BLaER1 (cell line): ENCODE data around the gene EVC.
"Not testable (repeated sequence)": the region's sequence is repeated elsewhere in the genome, so short reads cannot be mapped to it uniquely, and the experiment has no call there.

ENCODE experiments used
- H3K27ac ChIP-seq: shearing (Covaris generic); formaldehyde crosslinking; 2 replicates; pipeline ENCODE4 v1.8.1; 2022
- H3K27me3 ChIP-seq: shearing (Covaris generic); formaldehyde crosslinking; 2 replicates; pipeline ENCODE4 v1.8.1; 2022
- H3K36me3 ChIP-seq: shearing (Covaris generic); formaldehyde crosslinking; 2 replicates; pipeline ENCODE4 v1.8.1; 2022
- H3K4me1 ChIP-seq: shearing (Covaris generic); formaldehyde crosslinking; 2 replicates; pipeline ENCODE4 v1.8.1; 2022
- H3K4me2 ChIP-seq: shearing (Covaris generic); formaldehyde crosslinking; 2 replicates; pipeline ENCODE4 v1.8.1; 2022
- H3K4me3 ChIP-seq: shearing (Covaris generic); formaldehyde crosslinking; 2 replicates; pipeline ENCODE4 v1.8.1; 2022
- H3K9ac ChIP-seq: shearing (Covaris generic); formaldehyde crosslinking; 2 replicates; pipeline ENCODE4 v1.8.1; 2022
- H3K9me3 ChIP-seq: shearing (Covaris generic); formaldehyde crosslinking; 2 replicates; pipeline ENCODE4 v1.8.1; 2022
- H4K20me1 ChIP-seq: shearing (Covaris generic); formaldehyde crosslinking; 2 replicates; pipeline ENCODE4 v1.8.1; 2022
- Cebpa-rat ChIP-seq: shearing (Covaris generic); IDR thresholded peaks from 2 replicates; pipeline ENCODE4 v1.8.1; 2022

Gene EVC

DNA sequence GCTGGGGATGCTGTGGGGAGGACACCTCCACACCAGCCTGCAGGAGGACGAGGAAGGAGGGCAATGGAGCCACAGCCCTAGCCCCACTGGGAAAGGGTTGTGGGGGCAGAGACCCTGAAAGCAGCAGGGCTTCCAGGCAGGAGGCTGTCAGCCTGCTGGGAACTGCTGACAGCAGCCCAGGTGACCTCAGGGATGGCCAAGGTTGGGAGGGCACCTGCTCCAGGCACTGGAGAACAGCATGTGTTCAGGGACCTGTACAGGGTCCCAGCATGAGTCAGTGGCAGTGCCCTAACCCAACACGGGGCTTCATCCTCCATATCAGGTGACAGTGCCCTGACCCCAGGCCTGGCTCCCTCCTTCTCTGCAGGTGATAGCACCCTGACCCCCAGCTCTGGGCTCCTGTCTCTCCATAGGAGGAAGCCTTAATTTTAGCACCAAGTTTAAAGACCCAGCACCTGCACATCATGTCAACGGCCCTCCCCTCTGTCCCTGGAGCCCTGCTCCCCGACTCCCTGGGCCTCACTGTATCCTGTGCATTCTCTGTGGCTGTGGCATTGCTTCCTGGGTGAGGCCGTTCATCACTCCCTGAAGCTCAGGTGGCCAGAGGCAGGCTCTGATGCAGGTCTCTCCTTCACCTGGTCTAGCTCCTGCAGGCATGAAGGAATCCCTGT, 115.6 kb downstream of the EVC start:
- Histone ChIP-seq H3K4me1 (peaks cover 100% of the 10 kb centered on the region), H3K4me3 (peak overlapping the region; percentile 50), H3K9me3 (no peaks in the 10 kb centered on the region), H3K9ac (no peak overlapping the region; the same call in 1 of the 2 replicates), H4K20me1 (no peaks in the 10 kb centered on the region; the same call in 1 of the 2 replicates), H3K4me2 (peak overlapping the region; percentile 87), H3K36me3 (peaks cover 74% of the 10 kb centered on the region), H3K27me3 (no peaks in the 10 kb centered on the region), H3K27ac (peak overlapping the region; percentile 73)
- no peak for TF ChIP-seq Cebpa-rat

DNA sequence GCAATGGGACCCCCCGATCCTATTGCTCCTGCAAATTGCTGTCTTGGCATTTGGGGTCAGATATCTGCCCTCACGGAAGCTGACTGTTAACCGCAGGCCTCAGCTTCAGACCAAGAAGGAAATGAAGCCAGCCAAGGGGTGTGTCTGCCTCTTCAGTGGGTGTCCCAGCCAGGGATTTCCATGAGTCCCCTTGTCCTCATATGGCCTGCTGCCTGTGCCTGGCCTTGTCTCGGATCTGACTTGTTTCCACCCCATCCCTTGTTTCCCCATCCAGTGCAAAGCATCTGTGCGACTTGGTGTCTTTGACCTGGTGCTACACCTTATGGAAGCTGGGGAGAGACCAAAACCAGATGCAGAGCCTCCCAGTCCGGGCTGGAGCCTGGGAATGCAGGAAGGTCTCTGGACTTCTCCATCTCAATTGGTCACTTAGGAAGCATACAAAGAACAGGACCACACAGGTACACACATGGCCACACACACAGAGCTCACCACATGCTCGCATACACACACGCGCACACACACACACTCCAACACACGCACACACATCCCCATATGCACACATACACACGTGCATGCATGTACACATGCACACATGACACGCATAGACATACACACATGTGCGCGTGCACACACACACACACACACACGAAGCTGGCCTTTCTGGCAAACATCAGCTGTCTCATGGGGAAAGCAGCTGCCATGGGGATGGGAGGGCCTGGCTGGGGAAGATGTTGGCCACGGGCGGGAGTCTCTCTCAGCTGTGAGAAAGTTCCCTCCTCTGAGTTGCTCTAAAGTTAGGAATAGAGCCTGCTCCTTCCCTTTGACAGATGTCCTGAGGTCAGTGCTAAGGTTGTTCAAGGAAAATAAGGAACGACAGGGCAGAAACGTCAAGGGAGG, 116.4 kb downstream of the EVC start:
- peaks cover 74% of the 10 kb centered on the region for H3K36me3 ChIP-seq

DNA sequence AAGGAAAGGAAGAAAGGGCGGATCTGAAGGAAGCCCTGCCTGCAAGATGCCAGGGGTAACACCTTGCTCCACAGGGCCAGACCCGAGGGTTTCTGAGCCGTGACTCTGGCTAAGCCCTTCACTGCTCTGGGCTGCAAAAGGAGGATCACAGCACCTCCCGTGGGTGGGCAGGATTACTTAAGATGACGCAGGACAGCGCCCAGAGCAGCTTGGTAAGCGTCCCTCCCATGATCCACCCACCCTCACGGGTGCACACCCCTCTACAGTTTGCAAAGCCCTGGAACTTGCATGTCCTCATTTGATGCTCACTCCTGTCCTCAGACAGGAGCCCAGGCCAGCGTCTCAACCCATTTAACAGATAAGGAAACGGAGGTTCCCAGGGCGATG, 117.0 kb downstream of the EVC start:
- no peaks in the 10 kb centered on the region for H3K27me3 ChIP-seq

More for the DNA sequence above, 116.4 kb downstream of the EVC start:
- Histone ChIP-seq H3K27ac (peak overlapping the region; percentile 73), H3K4me3 (peak overlapping the region; percentile 50), H3K9me3 (no peaks in the 10 kb centered on the region), H3K27me3 (no peaks in the 10 kb centered on the region), H3K9ac (peak overlapping the region; percentile 45), H3K4me1 (peaks cover 93% of the 10 kb centered on the region), H4K20me1 (no peaks in the 10 kb centered on the region; the same call in 1 of the 2 replicates), H3K4me2 (peak overlapping the region; percentile 87)
- TF ChIP-seq Cebpa-rat = no peak

DNA sequence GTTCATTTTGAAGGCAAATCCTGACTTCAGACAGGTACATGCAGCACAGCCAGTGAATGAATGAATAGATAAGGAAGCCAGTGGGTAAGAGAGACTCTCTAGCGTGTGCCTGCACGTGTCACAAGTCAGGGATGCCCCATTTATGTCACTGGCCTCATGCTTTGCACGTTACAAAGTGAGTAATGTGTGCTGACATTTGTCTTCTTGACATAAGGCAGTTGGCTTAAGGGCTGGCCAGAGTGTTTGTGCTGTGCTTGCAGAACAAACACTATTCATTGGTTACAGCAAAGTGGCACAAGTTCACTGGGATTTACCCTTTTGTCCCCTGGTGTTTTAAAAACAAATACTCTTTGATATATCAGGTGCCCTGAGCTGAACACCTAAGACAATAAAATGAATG, 125.9 kb downstream of the EVC start:
- H3K4me2 ChIP-seq = no peak overlapping the region
- no peak overlapping the region for H3K4me3 ChIP-seq
- H3K36me3 ChIP-seq = peaks cover 97% of the 10 kb centered on the region
- TF ChIP-seq Cebpa-rat = no peak
- H3K9ac ChIP-seq = no peak overlapping the region
- H3K9me3 ChIP-seq = no peaks in the 10 kb centered on the region; the same call in 1 of the 2 replicates
- no peak overlapping the region for H3K27ac ChIP-seq
- peaks cover 19% of the 10 kb centered on the region; the same call in 1 of the 2 replicates for H4K20me1 ChIP-seq
- H3K4me1 ChIP-seq = peaks cover 52% of the 10 kb centered on the region
- H3K27me3 ChIP-seq = no peaks in the 10 kb centered on the region

More for the DNA sequence above, 117.0 kb downstream of the EVC start:
- no peak overlapping the region for H3K4me3 ChIP-seq
- no peaks in the 10 kb centered on the region; the same call in 1 of the 2 replicates for H4K20me1 ChIP-seq
- 0 out of 2 replicates have a peak overlapping the region, but pooled peaks have one; percentile 45 for H3K9ac ChIP-seq
- peaks cover 78% of the 10 kb centered on the region for H3K36me3 ChIP-seq
- no peaks in the 10 kb centered on the region for H3K9me3 ChIP-seq
- no peak for TF ChIP-seq Cebpa-rat
- peak overlapping the region; percentile 87 for H3K4me2 ChIP-seq
- peak overlapping the region; percentile 73 for H3K27ac ChIP-seq
- peaks cover 87% of the 10 kb centered on the region for H3K4me1 ChIP-seq

DNA sequence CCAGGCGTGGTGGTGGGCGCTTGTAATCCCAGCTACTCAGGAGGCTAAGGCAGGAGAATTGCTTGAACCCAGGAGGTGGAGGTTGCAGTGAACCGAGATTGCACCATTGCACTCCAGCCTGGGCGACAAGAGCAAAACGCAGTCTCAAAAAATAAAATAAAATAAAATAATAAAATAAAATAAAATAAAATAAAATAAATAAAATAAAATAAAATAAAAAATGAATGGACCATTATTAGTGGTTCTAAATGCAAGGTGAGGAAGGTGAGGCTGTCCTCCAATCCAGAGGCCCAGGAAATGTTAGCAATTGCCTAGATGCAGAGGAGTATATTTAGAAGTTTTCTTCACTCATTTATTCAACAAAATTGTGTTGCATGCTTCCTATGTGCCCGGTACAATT, 126.5 kb downstream of the EVC start:
- not testable (repeated sequence) for H3K27ac ChIP-seq, H3K9me3 ChIP-seq, H3K9ac ChIP-seq, H3K4me2 ChIP-seq, H3K4me3 ChIP-seq, H3K27me3 ChIP-seq
- Histone ChIP-seq H4K20me1 (peaks cover 19% of the 10 kb centered on the region; the same call in 1 of the 2 replicates), H3K4me1 (peaks cover 56% of the 10 kb centered on the region), H3K36me3 (peaks cover 97% of the 10 kb centered on the region)

DNA sequence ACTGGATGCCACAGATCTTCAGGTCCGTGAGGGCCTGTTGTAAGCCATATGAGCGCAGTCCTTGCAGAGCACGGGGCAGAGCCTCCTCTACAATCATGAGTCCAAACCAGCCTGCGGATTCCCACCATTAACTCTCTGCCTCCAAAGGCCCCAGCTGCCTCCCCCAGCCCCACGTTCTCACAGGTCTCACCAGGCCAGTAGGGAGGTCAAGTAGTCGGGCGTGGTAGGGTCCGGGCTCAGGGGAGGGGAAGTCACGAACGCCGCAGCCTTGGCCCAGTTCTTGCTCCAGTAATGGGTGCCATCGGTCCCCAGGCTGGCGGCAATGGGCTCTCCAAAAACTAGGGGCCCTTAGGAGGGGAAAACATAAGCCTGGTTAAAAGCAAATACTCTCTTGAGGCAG, 128.3 kb downstream of the EVC start:
- Histone ChIP-seq H4K20me1 (peaks cover 25% of the 10 kb centered on the region), H3K9ac (no peak overlapping the region), H3K4me2 (no peak overlapping the region; the same call in 1 of the 2 replicates), H3K4me3 (no peak overlapping the region), H3K27ac (0 out of 2 replicates have a peak overlapping the region, but pooled peaks have one; percentile 23), H3K36me3 (peaks cover 92% of the 10 kb centered on the region), H3K4me1 (peaks cover 74% of the 10 kb centered on the region), H3K9me3 (no peaks in the 10 kb centered on the region; the same call in 1 of the 2 replicates), H3K27me3 (no peaks in the 10 kb centered on the region)
- TF ChIP-seq Cebpa-rat = no peak

DNA sequence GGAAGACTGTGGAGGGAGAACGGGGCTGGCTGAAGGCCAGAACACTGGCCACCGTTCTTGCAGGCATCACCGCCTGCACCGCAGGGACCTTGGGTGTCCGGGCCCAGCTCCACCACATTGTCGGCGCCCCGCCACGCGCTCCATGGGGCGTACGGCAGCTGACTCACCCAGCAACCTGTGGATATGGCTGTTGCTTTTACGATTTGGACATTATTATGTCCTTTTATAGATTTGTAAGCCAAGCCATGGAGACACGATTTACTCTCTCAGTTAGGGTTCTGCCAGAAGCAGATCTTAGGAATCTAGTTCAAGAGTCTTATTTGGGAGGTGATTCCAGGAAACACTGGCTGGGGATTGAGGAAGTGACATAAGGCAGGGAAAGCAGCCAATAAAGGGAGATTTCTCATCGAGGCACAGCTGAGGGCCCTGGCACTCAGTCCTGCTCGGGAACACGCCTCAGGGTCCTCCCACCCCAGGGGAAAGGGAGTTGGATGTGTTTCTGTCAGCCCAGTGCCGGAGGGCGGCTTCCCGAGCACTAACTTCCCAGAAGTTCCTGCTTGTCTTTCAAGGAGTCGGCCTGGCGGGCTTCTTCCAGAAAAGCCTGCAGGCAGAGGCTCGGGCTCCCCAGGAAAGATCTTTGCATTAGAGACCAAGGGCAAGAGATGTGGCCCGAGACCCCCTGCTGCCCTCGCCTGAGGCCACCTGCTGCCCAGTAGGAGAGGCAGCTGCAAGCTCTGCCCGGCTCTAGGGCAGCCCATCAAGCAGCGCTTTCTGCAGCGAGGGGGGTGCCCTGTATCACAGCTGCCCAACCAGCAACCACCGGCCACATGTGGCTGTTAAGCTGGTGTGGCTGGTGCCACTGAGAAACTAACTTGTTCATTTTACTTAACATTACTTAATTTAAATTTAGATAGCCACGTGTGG, 129.0 kb downstream of the EVC start:
- no peak overlapping the region for H3K4me3 ChIP-seq
- peaks cover 32% of the 10 kb centered on the region for H4K20me1 ChIP-seq
- peaks cover 90% of the 10 kb centered on the region for H3K36me3 ChIP-seq
- H3K9me3 ChIP-seq = no peaks in the 10 kb centered on the region
- H3K4me2 ChIP-seq = peak overlapping the region; percentile 28; the same call in 1 of the 2 replicates
- H3K9ac ChIP-seq = no peak overlapping the region
- H3K27ac ChIP-seq = peak overlapping the region; percentile 23; the same call in 1 of the 2 replicates
- peaks cover 81% of the 10 kb centered on the region for H3K4me1 ChIP-seq
- no peaks in the 10 kb centered on the region for H3K27me3 ChIP-seq
- TF ChIP-seq Cebpa-rat = no peak

DNA sequence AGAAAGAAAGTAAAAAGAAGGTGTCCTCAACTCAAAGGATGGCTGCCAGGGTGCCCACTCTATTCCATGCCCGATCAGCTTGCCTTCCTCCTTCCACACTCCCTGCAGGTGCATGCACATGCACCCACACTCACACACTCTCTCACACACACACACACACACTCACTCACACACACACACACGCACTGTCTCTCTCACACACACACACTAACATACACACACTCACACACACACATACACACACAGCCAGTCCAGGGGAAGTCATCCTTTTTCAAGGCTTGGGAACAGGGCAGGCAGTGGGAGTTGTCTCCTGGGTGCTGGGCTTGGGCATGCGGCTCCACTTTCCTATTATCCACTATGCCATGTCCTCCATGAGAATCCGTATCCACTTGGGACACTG, 131.5 kb downstream of the EVC start:
- TF ChIP-seq Cebpa-rat = no peak
- Histone ChIP-seq H3K4me2 (peak overlapping the region; percentile 84), H3K27me3 (no peaks in the 10 kb centered on the region), H3K27ac (peak overlapping the region; percentile 47), H4K20me1 (peaks cover 39% of the 10 kb centered on the region), H3K9me3 (no peaks in the 10 kb centered on the region), H3K4me1 (peaks cover 88% of the 10 kb centered on the region), H3K36me3 (peaks cover 92% of the 10 kb centered on the region), H3K4me3 (no peak overlapping the region), H3K9ac (no peak overlapping the region)
